Epithelial cell of proximal tubule (primary cell): Measurements from ENCODE around the gene PNLIP. TPM values are rescaled to one million over a fixed set of nuclear protein-coding genes. Genes with fewer than 3 reads are reported as not detected.

Experiments used
- DNase-seq: peaks from one replicate; pipeline ENCODE4 v3.0.0-alpha.2; 2011; ENCODE audit warnings: low read depth
- H3K4me3 ChIP-seq: 2 replicates; pipeline ENCODE4 v1.5.1; 2011; ENCODE audit warnings: low read depth, mild to moderate bottlenecking, low read length
- total RNA-seq: library from RNA; depleted of rRNA; stranded (reverse); fragments of >200 nt; gene quantifications from 2 replicates; pipeline ENCODE4 v1.2.3, GENCODE V29; 2015
- TF ChIP-seq, protein P1 (sequence below): conservative IDR thresholded peaks from 2 replicates; pipeline ENCODE4 v1.5.1; 2012; ENCODE audit warnings: low read depth, mild to moderate bottlenecking, low read length

Gene PNLIP
- total RNA-seq, 1 donor from 2014 or later = not detected

DNA sequence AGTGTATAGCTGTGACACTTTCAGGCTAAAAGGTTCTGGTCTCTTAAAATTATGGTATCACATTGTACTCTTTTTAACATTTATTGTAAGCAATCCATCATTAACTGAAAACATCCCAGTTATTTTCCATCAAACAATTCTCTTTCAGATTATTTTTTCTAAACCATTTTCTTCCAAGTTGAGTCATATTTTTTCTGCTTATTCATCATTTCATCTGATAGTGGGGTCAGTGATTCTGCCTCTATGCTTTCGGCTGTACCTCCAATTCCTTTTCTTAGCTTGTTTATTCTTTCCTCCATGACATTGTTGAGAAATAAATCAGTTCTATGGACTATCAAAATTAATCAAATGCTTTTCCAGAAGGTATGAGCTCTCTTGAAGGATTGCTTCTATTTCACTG is 609 bp upstream of the PNLIP start:
- TF ChIP-seq, protein P1, sequence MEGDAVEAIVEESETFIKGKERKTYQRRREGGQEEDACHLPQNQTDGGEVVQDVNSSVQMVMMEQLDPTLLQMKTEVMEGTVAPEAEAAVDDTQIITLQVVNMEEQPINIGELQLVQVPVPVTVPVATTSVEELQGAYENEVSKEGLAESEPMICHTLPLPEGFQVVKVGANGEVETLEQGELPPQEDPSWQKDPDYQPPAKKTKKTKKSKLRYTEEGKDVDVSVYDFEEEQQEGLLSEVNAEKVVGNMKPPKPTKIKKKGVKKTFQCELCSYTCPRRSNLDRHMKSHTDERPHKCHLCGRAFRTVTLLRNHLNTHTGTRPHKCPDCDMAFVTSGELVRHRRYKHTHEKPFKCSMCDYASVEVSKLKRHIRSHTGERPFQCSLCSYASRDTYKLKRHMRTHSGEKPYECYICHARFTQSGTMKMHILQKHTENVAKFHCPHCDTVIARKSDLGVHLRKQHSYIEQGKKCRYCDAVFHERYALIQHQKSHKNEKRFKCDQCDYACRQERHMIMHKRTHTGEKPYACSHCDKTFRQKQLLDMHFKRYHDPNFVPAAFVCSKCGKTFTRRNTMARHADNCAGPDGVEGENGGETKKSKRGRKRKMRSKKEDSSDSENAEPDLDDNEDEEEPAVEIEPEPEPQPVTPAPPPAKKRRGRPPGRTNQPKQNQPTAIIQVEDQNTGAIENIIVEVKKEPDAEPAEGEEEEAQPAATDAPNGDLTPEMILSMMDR = no peak
- H3K4me3 ChIP-seq = no peak overlapping the region
- DNase-seq = no peak

DNA sequence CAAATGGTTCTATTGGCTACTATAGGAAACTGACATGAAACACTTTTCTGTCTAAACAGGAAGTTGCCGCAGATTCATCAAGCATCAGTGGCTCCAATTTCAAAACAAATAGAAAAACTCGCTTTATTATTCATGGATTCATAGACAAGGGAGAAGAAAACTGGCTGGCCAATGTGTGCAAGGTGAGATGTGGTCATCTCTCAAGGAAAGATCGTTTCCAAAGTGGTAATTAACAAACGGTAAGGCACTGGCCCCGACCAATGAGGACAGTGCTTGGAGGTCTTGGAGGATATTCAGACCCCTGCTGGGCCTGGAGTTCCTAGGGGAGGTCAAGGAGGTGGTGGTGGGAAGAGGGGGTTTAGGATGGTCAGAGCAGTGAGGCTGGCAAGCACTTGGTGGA is 2.6 kb downstream of the PNLIP start:
- DNase-seq = no peak
- TF ChIP-seq, protein P1 = no peak

DNA sequence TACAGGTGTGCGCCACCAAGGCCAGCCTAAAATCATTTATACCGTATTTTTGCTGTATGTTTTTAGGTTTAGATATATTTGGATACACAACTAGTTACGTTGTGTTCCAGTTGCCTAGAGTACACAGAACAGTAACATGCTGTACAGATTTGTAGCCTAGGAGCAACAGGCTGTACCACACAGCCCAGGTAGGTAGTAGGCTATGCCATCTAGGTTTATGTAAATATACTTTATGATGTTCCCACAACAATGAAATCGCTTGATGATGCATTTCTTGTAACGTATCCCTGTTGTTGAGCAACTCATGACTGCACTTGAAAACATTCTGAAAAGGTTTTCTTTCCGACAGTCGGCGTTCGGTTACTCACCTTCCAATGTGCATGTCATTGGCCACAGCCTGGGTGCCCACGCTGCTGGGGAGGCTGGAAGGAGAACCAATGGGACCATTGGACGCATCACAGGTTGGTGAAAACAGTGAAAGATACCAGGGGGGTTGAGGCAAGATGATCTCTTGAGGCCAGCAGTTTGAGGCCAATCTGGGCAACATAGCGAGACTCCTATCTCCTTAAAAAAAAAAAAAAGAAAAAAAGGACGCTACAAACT is 7.7 kb downstream of the PNLIP start:
- no peak for DNase-seq
- TF ChIP-seq, protein P1 = no peak
- no peak overlapping the region for H3K4me3 ChIP-seq

More for the DNA sequence above, 2.6 kb downstream of the PNLIP start:
- H3K4me3 ChIP-seq = no peak overlapping the region

DNA sequence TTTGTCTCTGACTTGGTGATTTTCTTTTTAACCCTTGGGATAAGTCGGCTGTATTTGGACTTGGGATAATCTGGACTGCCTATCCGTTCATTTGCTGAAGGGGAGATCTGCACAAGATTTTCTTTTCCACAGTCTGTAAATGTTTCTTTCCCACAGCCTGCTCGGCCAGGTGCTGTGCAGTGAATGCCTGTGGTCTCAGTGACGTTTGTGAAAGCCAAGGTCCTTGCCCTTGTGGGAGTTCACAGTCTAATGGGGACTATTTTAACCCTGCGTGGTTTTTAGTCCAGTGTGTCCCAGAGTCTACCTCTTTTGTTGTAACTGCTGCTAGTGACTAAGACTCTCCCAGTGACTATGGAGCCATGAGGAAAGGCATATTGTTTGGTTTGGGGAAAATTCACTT is 8.9 kb downstream of the PNLIP start:
- no peak overlapping the region for H3K4me3 ChIP-seq
- TF ChIP-seq, protein P1 = no peak
- no peak for DNase-seq

DNA sequence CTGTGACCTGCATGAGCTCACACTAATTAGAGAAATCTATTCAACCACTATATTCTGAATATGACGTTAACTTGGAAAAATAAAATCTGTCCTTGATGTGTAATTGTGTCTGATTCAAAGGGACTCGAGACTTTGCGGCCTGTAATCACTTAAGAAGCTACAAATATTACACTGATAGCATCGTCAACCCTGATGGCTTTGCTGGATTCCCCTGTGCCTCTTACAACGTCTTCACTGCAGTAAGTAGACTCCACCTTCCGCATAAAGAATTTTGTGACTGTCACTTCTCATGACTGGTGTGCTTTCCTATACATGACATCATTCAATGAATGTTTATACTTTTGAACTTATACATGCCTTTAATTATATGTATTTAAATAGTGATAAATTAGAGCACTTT is 10.1 kb downstream of the PNLIP start:
- no peak overlapping the region for H3K4me3 ChIP-seq
- TF ChIP-seq, protein P1 = no peak

DNA sequence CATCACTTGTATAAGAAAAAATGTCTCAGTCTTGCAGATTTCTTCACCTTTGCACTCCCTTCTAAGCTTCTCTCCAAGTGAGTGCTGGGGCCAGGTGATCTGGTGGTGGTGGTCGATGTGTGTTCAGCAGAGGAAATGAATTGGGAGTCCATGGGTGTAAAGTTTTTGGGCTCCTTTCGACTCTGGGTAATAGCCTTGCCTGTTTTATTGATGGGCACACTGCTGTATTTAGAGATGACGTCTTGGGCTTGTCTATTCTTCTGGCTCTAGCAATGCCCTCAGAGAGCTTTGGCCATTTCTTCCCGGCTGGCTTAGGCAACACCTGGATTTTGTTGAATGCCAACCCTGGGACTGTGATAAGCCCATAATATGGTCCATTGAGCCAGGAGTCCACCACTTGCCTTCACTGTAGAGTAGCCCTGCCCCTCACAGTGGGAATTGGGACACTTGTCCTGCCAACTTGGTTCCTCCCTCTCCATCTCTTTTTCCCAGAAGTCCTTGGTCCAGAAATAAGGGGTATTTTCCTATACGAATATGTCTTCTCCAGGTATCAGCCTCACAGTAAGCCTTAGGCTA is 11.7 kb downstream of the PNLIP start:
- TF ChIP-seq, protein P1 = no peak
- no peak overlapping the region for H3K4me3 ChIP-seq
- DNase-seq = no peak

More for the DNA sequence above, 10.1 kb downstream of the PNLIP start:
- no peak for DNase-seq

DNA sequence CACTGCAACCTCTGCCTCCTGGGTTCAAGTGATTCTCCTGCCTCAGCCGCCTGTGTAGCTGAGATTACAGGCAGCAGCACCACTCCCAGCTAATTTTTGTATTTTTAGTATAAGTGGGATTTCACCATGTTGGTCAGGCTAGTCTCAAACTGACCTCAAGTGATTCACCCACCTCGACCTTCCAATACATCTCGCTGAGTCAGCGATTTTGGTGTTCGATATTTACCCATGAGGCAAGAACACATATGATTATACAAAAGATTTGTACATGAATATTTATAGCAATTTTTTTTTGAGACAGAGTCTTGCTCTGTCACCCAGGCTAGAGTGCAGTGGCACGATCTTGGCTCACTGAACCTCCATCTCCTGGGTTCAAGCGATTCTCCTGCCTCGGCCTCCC is 19.8 kb downstream of the PNLIP start:
- DNase-seq = no peak
- TF ChIP-seq, protein P1 = no peak
- H3K4me3 ChIP-seq = no peak overlapping the region
